Stomach (tissue), 4 donors: ENCODE results near the gene NCAPD2.

Experiments
- CTCF ChIP-seq, 7 experiments: fragments of 450-650 bp in 4 of 7; fragments of 200-600 bp in 3 of 7; sonication (generic) in 3 of 7; IDR thresholded peaks; one replicate each; pipeline ENCODE4 v1.5.1; 2016 to 2019; ENCODE audit warnings: antibody characterized with exemption in 7 of 7, control low read depth in 2 of 7, mild to moderate bottlenecking in 1 of 7
- EP300 ChIP-seq: sonication (generic); formaldehyde crosslinking; IDR thresholded peaks from one replicate; pipeline ENCODE4 v1.6.1; 2017; ENCODE audit warnings: antibody characterized with exemption

- TF ChIP-seq EP300, result no peak
- TF ChIP-seq CTCF (IDR thresholded peaks at IDR 0.05), result no peak
Measured at GRCh38 chr12:6494258-6494743, 399 bp downstream of the NCAPD2 start.
